DMS 273 (cell line): Measurements from ENCODE around the gene RIMS1.
A peak's percentile ranks its signal among the peaks of the same experiment; 100 is the strongest.

Experiments
- DNase-seq: peaks from one replicate; lab custom pipeline; 2025; ENCODE audit not compliant: unreplicated experiment; lab: John Stamatoyannopoulos, UW

The RIMS1 gene

DNA sequence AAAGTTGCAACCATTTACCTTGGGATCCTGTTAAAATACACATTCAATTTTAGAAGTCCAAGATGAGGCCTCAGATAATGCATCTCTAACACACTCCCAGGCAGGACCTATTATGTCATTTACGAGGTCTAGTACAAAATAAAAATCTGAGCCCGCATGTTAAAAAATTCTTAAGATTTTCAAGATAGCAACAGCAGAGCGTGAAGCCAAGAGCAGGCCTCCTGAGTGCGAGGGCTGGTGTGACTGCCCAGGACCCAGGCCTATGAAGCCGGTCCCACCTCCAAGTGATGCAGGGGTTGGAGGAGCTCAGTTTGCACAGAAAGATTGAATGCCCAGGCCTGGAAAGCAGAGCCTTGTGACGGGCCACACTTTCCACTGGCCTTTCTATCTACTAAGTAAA lies 524.4 kb downstream of the RIMS1 start:
- DNase-seq = no peak

DNA sequence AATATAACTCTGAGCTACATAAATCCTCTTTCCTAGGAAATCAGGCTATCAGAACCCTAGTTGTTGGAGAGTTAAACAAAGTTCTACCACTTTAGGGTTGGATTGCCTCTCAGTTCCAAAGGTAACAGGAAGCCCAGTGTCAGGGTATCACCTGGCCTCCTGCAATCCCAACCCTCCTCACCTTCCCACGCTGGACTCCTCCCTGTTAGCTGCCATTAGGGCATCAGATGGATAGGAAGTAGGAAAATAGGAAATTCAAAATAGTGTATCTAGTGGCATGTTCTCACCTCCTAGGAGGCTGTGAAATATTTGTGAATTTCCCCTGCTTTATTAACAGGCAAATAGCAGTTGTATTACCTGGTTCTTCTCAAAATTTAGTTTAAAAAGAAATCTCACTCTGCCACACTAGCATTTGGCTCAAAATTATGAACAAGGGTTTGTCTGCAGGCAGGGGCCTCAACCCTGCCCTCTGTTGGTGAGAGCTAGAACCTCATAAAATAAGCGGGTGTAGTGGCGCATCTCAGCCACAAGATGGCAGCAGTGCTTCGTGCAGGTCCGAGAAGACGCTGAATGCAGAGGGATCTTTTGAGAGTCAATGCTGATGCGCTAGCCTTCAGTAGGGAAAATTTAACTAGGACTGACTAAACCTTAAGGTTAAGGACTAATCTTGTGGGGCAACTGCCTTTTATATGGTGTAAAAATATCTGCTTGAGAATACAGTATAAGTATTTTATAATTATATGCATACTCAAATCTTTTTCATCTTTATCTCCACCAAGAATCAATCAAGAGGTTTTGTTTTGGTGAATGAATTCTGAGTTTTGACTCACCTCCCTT lies 525.7 kb downstream of the RIMS1 start:
- peak; percentile 83 for DNase-seq

DNA sequence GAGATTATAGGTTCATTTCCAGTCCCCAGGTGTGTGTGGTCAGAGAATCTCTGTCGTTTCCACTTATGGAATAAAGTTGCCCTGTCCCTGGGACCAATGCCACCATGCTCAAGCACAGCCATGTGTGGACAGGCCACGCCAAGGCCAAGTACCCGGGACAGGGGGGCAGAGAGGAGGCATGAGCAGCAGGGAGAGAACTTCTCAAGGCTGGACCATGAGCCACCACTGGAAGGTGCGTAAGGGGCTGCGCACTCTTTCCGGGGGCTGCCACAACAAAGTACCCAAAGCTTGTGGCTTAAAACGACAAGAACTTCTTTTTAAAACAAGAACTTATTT lies 526.3 kb downstream of the RIMS1 start:
- no peak for DNase-seq

DNA sequence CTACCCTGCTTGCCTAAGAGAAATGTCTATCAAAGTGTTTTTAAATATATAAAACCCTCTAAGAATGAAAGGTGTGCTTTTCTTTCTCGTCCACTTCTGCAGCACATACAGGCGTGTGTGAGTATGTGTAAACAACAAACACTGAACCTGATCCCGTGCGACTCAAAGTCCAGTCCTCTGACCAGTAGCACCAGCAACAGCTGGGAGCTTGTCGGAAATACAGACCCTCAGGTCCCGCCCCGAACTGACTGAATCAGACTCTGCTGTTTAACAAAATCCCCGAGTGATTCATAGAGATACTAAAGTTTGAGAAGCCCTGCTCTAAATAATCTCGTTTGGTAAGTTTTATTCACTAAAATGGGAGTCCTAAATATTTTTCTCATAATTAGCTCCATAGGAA lies 527.5 kb downstream of the RIMS1 start:
- no peak for DNase-seq

DNA sequence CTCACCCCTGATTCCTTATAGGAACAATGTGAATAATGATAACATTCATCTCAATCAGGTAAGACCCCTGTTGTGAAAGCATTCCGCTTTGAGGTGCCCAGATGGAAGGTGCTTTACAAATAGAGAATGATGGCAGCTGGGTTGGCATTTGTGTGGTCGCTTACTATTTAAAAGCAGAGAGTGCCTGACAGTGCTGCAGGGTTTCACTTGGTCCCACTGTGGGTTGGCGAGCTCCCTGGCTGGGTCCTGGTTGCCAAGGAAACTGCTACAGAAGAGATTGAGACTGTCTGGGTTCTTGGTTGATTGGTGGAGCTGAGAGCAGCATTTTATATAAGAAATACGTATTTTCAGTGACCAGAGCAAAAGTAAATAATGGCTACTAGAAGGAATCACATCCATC lies 528.3 kb downstream of the RIMS1 start:
- DNase-seq = peak; percentile 7

DNA sequence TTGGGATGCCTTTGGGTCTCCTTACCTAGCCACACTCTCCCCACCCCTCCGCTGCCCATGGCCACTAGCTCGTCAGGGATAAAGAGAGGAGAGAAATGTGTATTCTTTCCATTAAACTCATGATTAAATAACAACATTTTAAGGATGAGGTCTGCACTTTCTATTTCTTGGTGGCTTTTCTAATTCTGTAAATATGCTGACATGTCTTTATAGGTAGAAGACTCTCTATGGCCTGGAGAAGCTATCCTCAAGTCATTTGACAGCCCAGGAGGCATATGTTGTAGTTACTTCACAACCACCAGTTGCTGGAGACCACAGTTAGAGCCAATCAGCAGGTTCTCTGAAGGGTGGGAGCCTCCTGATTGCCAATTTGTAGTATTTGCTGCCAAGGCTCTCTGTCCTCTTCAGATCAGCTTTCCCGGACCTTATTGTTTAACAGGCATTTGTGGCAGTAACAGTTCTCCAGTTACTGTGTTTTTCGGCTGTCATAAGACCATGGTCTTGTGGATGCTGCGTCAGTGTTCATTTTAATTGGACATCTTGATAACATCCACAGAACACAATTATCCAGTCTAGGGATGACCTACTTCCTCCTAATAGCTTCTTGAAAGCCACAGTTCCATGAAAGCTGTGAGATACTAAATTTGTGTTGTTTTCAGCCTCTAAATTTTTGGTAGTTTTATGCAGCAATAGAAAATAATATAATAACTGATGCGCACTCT lies 530.6 kb downstream of the RIMS1 start:
- no peak for DNase-seq

DNA sequence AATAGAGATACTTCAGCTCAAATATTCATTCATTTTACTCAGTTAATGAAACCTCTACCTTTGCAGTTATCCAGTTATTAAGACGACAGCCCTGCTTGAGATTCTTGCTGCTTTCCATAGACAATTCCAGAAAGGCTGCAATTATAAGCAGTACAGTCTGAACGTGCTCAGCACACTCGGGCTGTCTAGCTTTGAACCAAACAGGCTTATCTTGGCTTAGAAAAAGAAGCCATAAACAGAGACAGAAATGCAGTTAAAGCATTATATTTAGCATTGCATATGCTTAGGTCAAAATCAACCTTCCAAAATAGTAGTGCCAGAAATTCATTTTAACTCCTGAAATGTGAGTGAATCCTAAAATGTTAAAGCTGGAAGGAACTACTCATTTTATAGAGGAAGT lies 531.4 kb downstream of the RIMS1 start:
- DNase-seq = no peak

DNA sequence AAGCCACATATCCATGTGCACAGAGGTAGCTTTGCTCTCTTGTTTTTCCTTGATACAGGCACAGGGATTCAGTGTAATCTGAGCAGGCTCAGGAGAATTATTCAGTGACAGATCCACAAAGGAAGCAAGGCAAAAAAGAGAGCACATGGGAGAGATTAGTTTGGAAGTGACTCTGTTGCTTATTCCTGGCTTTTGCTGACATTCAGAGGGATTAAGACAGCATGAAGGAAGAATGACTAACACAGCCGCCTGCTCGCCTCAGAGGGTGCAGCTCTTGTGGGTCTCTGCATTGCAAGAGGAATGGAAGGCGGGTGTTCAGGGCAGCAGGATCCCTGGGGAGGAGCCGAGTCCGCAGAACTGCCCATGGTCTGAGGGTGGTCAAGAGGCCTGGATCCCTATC lies 532.1 kb downstream of the RIMS1 start:
- DNase-seq = no peak

DNA sequence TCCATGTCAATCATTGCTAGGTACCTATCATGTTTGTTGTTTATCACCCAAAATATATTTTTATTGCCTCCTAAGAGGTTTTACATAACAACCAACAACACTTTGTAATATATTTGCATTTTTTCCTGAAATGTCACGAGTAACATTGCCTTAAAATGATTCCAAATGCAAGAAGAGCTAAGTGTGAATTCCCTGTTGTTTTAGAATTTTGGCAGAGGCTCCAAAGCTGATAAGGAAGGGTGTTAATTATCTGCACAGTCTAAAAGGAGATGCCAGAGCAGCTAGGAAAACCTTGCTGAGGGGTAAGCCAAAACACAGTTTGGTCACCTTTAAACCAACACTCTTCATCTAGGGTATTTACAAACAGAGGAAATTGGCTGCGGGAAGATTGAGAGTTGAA lies 533.6 kb downstream of the RIMS1 start:
- DNase-seq = no peak

DNA sequence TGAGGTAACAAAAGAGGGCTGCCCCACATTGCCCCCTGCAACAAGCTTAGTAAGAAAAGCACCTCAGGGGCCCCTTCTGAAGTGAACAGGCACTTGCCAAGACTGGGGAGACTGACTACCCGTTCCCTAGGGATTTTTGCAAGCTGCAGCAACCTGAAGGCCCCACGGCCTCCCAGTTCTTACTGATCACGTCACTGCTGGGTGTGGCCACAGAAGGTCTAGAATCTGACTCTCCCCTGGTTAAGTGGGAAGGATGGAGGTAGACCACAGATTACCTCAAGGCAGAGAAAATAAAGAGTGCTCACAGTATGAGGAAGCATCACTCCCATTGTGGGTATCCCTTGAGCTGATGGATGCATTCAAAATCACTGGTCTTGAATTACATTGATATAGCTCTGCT lies 534.1 kb downstream of the RIMS1 start:
- DNase-seq = no peak

DNA sequence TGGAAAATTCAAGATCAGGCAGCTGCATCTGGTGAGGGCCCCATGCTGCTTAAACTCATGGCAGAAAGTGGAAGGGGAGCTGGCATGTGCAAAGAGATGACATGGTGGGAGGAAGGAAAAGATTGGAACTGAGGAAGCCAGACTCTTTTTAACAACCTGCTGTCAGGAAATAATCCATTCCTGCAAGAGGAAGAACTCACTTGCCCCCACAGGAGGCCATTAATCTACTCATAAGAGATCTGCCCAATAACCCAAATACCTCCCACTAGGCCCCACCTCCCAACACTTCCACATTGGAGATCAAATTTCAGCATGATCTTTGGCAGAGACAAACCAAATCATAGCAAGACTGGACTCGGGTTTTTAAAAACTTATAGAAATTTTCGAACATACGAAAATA lies 535.0 kb downstream of the RIMS1 start:
- DNase-seq = no peak

DNA sequence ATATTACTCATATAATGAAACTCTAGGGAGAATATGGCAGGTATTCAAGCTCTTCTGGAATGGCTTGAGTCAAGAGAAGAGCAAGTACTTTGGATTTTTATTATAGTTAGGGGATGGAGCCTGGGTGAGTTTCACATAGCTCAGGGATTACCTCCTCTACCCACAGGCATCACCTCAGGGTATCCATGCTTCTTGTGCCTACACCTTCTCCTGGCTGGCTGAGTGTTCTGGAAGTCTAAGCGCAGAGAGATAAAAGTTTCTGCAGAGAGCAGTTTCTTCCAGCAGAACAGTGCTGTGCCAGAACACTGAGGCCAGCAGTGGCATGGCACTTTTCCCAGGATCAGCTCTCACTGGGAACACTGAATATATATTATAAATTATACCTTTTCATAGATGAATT lies 535.8 kb downstream of the RIMS1 start:
- no peak for DNase-seq

DNA sequence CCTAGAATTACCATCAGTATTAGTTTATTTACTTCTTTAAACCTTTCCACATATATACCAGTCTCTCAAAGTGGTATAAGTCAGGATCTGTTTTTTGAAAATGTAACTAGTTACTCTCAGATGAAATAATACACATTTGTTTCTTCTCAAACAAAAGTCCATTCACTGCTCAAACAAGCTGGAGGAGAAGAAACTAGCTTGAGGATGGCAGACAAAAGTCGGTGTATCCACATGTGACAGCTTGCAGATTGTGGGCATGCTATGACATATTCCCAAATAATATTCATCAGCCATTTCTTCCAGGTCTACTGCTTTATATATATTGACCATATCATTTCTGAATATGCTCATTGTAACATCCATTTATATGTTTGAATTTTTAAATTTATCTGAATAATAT lies 538.1 kb downstream of the RIMS1 start:
- no peak for DNase-seq

DNA sequence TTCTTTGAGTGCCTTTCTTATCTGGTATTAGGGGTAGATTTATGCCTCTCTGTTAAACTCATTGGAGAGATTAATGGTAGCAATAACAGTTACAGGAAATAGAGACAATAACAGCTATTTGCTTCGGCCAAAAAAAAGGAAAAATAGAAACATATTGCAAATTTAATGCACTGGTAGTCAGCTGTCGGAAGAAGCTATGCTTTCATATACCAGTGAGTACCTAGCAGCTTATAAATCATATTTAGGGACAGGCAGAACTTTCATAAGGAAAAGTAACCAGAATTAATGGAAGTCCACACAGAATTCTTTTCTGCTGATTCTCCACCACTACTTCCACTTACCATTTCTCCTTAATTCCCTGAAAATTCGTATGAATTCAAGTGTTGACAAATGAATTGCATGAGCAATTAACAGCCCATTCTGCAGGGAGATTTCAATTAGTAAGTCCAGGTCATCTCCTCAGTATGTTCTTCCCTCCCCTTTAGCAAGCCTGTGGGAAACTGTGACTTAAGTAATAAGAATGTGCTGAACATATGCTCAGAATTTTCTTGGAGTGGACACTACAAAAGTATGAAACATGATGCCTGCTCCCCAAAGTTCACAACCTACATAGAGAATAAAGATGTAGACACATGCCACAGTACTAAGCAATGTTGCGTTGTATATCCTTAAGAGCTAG lies 538.8 kb downstream of the RIMS1 start:
- DNase-seq = no peak

DNA sequence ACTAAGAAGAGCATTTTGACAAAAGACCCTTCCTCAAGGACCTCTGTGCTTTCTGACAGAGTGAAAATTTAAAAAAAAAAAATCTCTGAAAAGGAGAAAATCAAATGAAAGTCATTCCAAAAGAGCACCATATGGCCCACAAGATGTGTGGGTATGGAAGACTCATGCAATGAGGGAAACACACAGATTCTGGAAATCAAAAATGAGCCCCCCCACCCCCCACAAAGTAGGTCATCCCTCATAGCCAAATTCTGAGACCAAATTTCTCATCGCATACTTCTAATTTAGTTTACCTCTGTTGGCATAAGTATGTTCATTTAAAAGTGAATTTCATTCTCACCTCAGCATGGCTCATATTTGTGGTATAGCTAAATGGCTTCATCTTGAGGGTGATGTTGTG lies 554.3 kb downstream of the RIMS1 start:
- DNase-seq = no peak

DNA sequence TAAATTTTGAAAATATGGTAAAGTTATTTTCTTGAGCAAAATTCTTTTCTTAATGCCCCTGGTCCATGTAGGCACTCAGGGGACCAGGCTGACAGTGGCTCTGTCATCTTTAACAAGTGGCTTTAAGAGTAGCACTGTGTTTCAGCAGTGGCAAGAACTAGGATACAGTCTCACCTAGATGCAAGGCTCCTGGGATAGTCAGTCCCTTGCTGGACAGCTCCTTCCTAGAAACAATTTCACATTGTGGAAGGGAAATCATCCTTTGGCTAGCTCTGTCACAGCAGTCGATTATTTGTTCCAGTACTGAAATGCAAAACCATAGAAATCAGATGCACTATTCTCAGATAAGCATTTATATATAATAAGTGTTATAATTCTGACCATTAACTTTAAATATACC lies 560.1 kb downstream of the RIMS1 start:
- no peak for DNase-seq
